Measurements from ENCODE around the gene RIMBP3B. TPM values are rescaled to one million over a fixed set of nuclear protein-coding genes. Genes with fewer than 3 reads are reported as not detected.
"Not testable (repeated sequence)": the region's sequence is repeated elsewhere in the genome, so short reads cannot be mapped to it uniquely, and the experiment has no call there.

RIMBP3B gene
- total RNA-seq, 1 experiment from 2014 or later: not detected

DNA sequence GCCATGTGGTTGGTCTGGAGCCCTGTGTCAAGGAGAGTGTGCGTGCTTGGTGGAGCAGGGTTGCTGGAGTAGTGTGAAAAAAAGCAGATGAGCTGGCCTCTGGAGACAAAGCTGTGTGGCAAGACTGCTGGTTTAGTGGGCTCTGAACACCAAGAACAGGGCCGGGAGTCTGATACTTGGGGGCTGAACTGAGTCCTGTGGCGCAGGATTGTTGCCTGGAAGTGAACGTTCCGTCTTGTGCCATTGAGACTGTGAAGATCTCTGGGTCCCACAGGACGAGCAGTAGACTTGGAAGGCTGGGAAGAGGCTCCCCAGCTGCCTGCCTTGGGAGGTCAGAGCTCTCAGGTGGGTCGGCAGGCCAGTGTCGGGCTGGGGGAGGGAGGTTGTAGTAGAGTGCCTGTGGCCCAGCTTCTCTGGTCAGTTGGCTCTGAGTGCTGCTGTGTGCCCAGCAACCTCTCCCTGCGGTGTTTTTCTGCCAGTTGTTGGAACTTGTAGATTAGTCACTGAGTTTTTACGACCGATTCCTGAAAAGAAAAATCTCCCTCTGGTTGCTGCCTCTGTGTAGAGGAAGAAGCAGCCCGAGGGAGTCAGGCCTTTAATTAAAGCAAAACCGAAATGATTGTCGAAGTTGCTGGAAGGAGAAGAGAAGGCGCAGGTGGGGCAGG is 35.6 kb downstream of the RIMBP3B start:
- H3K4me3 ChIP-seq (ENCODE audit: low read depth, low read length): peak overlapping the region; percentile 20; the same call in 1 of the 2 replicates
- DNase-seq; H3K36me3 Mint-ChIP-seq (ENCODE audit: insufficient read depth, unreplicated experiment); H3K4me3 Mint-ChIP-seq (ENCODE audit: unreplicated experiment); H3K9me3 Mint-ChIP-seq (ENCODE audit: unreplicated experiment); CTCF ChIA-PET; H3K9me3 ChIP-seq; H3K36me3 ChIP-seq (ENCODE audit: control insufficient read depth, insufficient read depth, low read length); H3K4me1 ChIP-seq; H3K27ac Mint-ChIP-seq (ENCODE audit: unreplicated experiment); H3K4me1 Mint-ChIP-seq (ENCODE audit: low read depth, unreplicated experiment); POLR2A ChIA-PET; H3K27me3 ChIP-seq (replicated peaks; ENCODE audit: control insufficient read depth, insufficient read depth, low read length); intact Hi-C loops (cut with micrococcal nuclease; ENCODE audit: unreplicated experiment); H3K27me3 Mint-ChIP-seq (ENCODE audit: insufficient read depth, unreplicated experiment): not testable (repeated sequence)
- BruUV-seq (replicated peaks): TSS peak; percentile 57

GRCh38 chr22:21420180-21420763 is 36.7 kb downstream of the RIMBP3B start:
- BruUV-seq (replicated peaks); H3K9me3 ChIP-seq; POLR2A ChIA-PET; H3K4me3 Mint-ChIP-seq (ENCODE audit: unreplicated experiment); H3K27me3 ChIP-seq (replicated peaks; ENCODE audit: control insufficient read depth, insufficient read depth, low read length); H3K36me3 Mint-ChIP-seq (ENCODE audit: insufficient read depth, unreplicated experiment); CTCF ChIA-PET; H3K4me1 ChIP-seq; H3K9me3 Mint-ChIP-seq (ENCODE audit: unreplicated experiment); DNase-seq; H3K27ac Mint-ChIP-seq (ENCODE audit: unreplicated experiment); H3K36me3 ChIP-seq (ENCODE audit: control insufficient read depth, insufficient read depth, low read length); intact Hi-C loops (cut with micrococcal nuclease; ENCODE audit: unreplicated experiment); H3K27me3 Mint-ChIP-seq (ENCODE audit: insufficient read depth, unreplicated experiment); H3K4me1 Mint-ChIP-seq (ENCODE audit: low read depth, unreplicated experiment): not testable (repeated sequence)
- peak overlapping the region; percentile 11; the same call in 1 of the 2 replicates for H3K4me3 ChIP-seq (ENCODE audit: low read depth, low read length)

DNA sequence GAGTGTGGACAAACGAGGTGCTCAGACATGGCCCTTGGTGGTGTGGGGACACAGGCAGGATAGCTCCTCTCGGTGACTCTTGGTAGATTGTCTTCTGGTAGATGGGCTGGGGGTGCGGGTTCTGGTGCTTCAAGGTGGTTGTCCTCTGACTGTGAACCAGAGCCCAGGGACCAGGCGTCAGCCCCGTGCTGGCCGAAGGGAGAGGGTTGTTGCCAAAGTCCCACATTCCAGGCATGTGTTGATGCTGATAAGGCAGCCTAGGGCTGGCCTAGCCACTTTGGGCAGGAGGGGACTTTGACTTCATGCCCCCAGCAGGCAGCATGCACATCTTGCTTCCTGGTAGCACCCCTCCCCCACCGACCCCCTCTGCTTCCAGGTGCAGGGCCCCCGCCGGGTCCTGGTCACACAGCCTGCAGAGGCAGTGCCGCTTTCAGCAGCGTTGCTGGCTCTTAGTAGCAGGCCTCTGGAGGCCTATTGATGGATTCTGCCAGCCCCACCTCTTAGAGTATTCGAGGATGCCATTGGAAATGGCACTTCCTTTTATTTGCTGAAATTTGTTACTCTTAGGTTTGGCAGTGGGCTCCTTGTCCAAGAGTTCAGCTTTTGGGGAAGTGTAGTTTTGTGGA is 40.6 kb downstream of the RIMBP3B start:
- H3K4me3 Mint-ChIP-seq (ENCODE audit: unreplicated experiment); H3K27me3 ChIP-seq (replicated peaks; ENCODE audit: control insufficient read depth, insufficient read depth, low read length); H3K4me1 Mint-ChIP-seq (ENCODE audit: low read depth, unreplicated experiment); H3K27me3 Mint-ChIP-seq (ENCODE audit: insufficient read depth, unreplicated experiment); BruUV-seq (replicated peaks); H3K36me3 Mint-ChIP-seq (ENCODE audit: insufficient read depth, unreplicated experiment); H3K27ac Mint-ChIP-seq (ENCODE audit: unreplicated experiment); H3K9me3 ChIP-seq; H3K4me1 ChIP-seq; POLR2A ChIA-PET; intact Hi-C loops (cut with micrococcal nuclease; ENCODE audit: unreplicated experiment); H3K4me3 ChIP-seq (ENCODE audit: low read depth, low read length); H3K9me3 Mint-ChIP-seq (ENCODE audit: unreplicated experiment); H3K36me3 ChIP-seq (ENCODE audit: control insufficient read depth, insufficient read depth, low read length); CTCF ChIA-PET: not testable (repeated sequence)
- peak; percentile 26 to 36 for DNase-seq

GRCh38 chr22:21434378-21435233 is 51.1 kb downstream of the RIMBP3B start:
- H3K36me3 Mint-ChIP-seq (ENCODE audit: insufficient read depth, unreplicated experiment); CTCF ChIA-PET; H3K4me1 ChIP-seq; H3K4me3 Mint-ChIP-seq (ENCODE audit: unreplicated experiment); DNase-seq; H3K27ac Mint-ChIP-seq (ENCODE audit: unreplicated experiment); H3K27me3 ChIP-seq (replicated peaks; ENCODE audit: control insufficient read depth, insufficient read depth, low read length); BruUV-seq (replicated peaks); H3K9me3 Mint-ChIP-seq (ENCODE audit: unreplicated experiment); H3K4me1 Mint-ChIP-seq (ENCODE audit: low read depth, unreplicated experiment); intact Hi-C loops (cut with micrococcal nuclease; ENCODE audit: unreplicated experiment); H3K9me3 ChIP-seq; POLR2A ChIA-PET; H3K27me3 Mint-ChIP-seq (ENCODE audit: insufficient read depth, unreplicated experiment); H3K4me3 ChIP-seq (ENCODE audit: low read depth, low read length); H3K36me3 ChIP-seq (ENCODE audit: control insufficient read depth, insufficient read depth, low read length): not testable (repeated sequence)

GRCh38 chr22:21435998-21436810 is 52.7 kb downstream of the RIMBP3B start:
- DNase-seq: peak in 1 of 2 experiments; percentile 9
- POLR2A ChIA-PET; H3K36me3 ChIP-seq (ENCODE audit: control insufficient read depth, insufficient read depth, low read length); H3K27me3 Mint-ChIP-seq (ENCODE audit: insufficient read depth, unreplicated experiment); H3K9me3 Mint-ChIP-seq (ENCODE audit: unreplicated experiment); H3K9me3 ChIP-seq; H3K27me3 ChIP-seq (replicated peaks; ENCODE audit: control insufficient read depth, insufficient read depth, low read length); H3K36me3 Mint-ChIP-seq (ENCODE audit: insufficient read depth, unreplicated experiment); H3K4me1 Mint-ChIP-seq (ENCODE audit: low read depth, unreplicated experiment); H3K27ac Mint-ChIP-seq (ENCODE audit: unreplicated experiment); H3K4me1 ChIP-seq; BruUV-seq (replicated peaks); H3K4me3 ChIP-seq (ENCODE audit: low read depth, low read length); CTCF ChIA-PET; H3K4me3 Mint-ChIP-seq (ENCODE audit: unreplicated experiment); intact Hi-C loops (cut with micrococcal nuclease; ENCODE audit: unreplicated experiment): not testable (repeated sequence)

GRCh38 chr22:21438013-21438412 is 54.5 kb downstream of the RIMBP3B start:
- H3K36me3 Mint-ChIP-seq (ENCODE audit: insufficient read depth, unreplicated experiment); BruUV-seq (replicated peaks); H3K27me3 Mint-ChIP-seq (ENCODE audit: insufficient read depth, unreplicated experiment); POLR2A ChIA-PET; CTCF ChIA-PET; H3K4me1 Mint-ChIP-seq (ENCODE audit: low read depth, unreplicated experiment); H3K36me3 ChIP-seq (ENCODE audit: control insufficient read depth, insufficient read depth, low read length); H3K9me3 Mint-ChIP-seq (ENCODE audit: unreplicated experiment); H3K4me3 ChIP-seq (ENCODE audit: low read depth, low read length); H3K4me1 ChIP-seq; H3K27me3 ChIP-seq (replicated peaks; ENCODE audit: control insufficient read depth, insufficient read depth, low read length); intact Hi-C loops (cut with micrococcal nuclease; ENCODE audit: unreplicated experiment); H3K4me3 Mint-ChIP-seq (ENCODE audit: unreplicated experiment); H3K27ac Mint-ChIP-seq (ENCODE audit: unreplicated experiment); H3K9me3 ChIP-seq: not testable (repeated sequence)
- DNase-seq: peak; percentile 0 to 5
